ENCODE data around the gene CDKN2C.

GRCh38 chr1:50978144-50978851, 8.3 kb downstream of the CDKN2C start:
- TF ChIP-seq CTCF (IDR thresholded peaks at IDR 0.05), result no peak
- TF ChIP-seq POLR2A (IDR thresholded peaks at IDR 0.05), result peak; percentile 34

Measured in right lobe of liver (tissue), 4 donors.